ENCODE measurements around the gene CNTN4.

CNTN4 gene

DNA sequence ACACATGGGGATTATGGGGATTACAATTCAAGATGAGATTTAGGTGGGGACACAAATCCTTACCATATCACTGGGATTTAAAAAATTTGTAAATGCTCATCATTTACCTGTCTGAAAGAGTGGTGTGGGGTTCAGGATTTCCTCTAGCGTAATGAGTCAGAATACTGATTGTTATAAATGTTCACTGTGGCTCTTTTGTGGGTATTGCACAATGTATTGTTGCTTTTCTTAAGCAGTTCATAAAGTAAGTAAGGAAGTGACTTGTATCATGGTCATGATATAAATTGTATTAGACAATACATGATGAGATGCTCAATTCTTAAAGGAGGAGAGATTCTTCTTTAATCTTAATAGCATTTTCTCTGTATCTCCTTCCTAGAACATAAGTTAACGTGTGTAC, 262.1 kb downstream of the CNTN4 start:
- no peaks in the 10 kb centered on the region for H3K4me1 ChIP-seq (ENCODE audit: insufficient read depth, low read length, severe bottlenecking)
- no peaks in the 10 kb centered on the region for H3K9me3 ChIP-seq (ENCODE audit: low read length)
- H3K36me3 ChIP-seq (ENCODE audit: insufficient read depth, low read length), result no peaks in the 10 kb centered on the region
- no peaks in the 10 kb centered on the region for H3K9me2 ChIP-seq (ENCODE audit: low read depth, low read length)
- H3K27me3 ChIP-seq (ENCODE audit: insufficient read depth, low read length), result no peaks in the 10 kb centered on the region
- no peaks in the 10 kb centered on the region for H3K79me2 ChIP-seq (ENCODE audit: insufficient read depth, low read length)
- no peaks in the 10 kb centered on the region for H3F3A ChIP-seq (ENCODE audit: insufficient read depth, low read length)
- H3K9ac ChIP-seq (ENCODE audit: low read length), result no peak overlapping the region
- H3K4me2 ChIP-seq (ENCODE audit: low read length), result no peak overlapping the region
- H3K27ac ChIP-seq (ENCODE audit: low read depth, low read length, poor library complexity, severe bottlenecking), result no peak overlapping the region
- H2AFZ ChIP-seq (ENCODE audit: low read length), result no peak overlapping the region
- no peak overlapping the region for H3K4me3 ChIP-seq (ENCODE audit: low read depth, low read length, poor library complexity, severe bottlenecking)
- TF ChIP-seq EZH2 (IDR thresholded peaks at IDR 0.05; ENCODE audit: borderline replicate concordance, low read length), result no peak
- H4K20me1 ChIP-seq (ENCODE audit: insufficient read depth, low read length), result no peaks in the 10 kb centered on the region

GRCh38 chr3:2362122-2362521, 263.5 kb downstream of the CNTN4 start:
- no peaks in the 10 kb centered on the region for H3K4me1 ChIP-seq (ENCODE audit: insufficient read depth, low read length, severe bottlenecking)
- no peaks in the 10 kb centered on the region for H3K36me3 ChIP-seq (ENCODE audit: insufficient read depth, low read length)
- H3F3A ChIP-seq (ENCODE audit: insufficient read depth, low read length), result no peaks in the 10 kb centered on the region
- no peaks in the 10 kb centered on the region for H3K9me3 ChIP-seq (ENCODE audit: low read length)
- H2AFZ ChIP-seq (ENCODE audit: low read length), result no peak overlapping the region
- H3K27me3 ChIP-seq (ENCODE audit: insufficient read depth, low read length), result no peaks in the 10 kb centered on the region
- H3K9me2 ChIP-seq (ENCODE audit: low read depth, low read length), result no peaks in the 10 kb centered on the region
- TF ChIP-seq, protein P1, sequence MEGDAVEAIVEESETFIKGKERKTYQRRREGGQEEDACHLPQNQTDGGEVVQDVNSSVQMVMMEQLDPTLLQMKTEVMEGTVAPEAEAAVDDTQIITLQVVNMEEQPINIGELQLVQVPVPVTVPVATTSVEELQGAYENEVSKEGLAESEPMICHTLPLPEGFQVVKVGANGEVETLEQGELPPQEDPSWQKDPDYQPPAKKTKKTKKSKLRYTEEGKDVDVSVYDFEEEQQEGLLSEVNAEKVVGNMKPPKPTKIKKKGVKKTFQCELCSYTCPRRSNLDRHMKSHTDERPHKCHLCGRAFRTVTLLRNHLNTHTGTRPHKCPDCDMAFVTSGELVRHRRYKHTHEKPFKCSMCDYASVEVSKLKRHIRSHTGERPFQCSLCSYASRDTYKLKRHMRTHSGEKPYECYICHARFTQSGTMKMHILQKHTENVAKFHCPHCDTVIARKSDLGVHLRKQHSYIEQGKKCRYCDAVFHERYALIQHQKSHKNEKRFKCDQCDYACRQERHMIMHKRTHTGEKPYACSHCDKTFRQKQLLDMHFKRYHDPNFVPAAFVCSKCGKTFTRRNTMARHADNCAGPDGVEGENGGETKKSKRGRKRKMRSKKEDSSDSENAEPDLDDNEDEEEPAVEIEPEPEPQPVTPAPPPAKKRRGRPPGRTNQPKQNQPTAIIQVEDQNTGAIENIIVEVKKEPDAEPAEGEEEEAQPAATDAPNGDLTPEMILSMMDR (IDR thresholded peaks at IDR 0.05; ENCODE audit: low read length), result no peak
- TF ChIP-seq EZH2 (IDR thresholded peaks at IDR 0.05; ENCODE audit: borderline replicate concordance, low read length), result no peak
- no peaks in the 10 kb centered on the region for H3K79me2 ChIP-seq (ENCODE audit: insufficient read depth, low read length)
- H4K20me1 ChIP-seq (ENCODE audit: insufficient read depth, low read length), result no peaks in the 10 kb centered on the region
- no peak overlapping the region for H3K4me2 ChIP-seq (ENCODE audit: low read length)
- H3K27ac ChIP-seq (ENCODE audit: low read depth, low read length, poor library complexity, severe bottlenecking), result no peak overlapping the region
- no peak overlapping the region for H3K9ac ChIP-seq (ENCODE audit: low read length)
- H3K4me3 ChIP-seq (ENCODE audit: low read depth, low read length, poor library complexity, severe bottlenecking), result no peak overlapping the region

- Histone ChIP-seq H3K9me2 (ENCODE audit: low read depth, low read length) (no peaks in the 10 kb centered on the region), H3K27me3 (ENCODE audit: insufficient read depth, low read length) (no peaks in the 10 kb centered on the region), H3K9me3 (ENCODE audit: low read length) (no peaks in the 10 kb centered on the region), H4K20me1 (ENCODE audit: insufficient read depth, low read length) (no peaks in the 10 kb centered on the region), H3K4me1 (ENCODE audit: insufficient read depth, low read length, severe bottlenecking) (no peaks in the 10 kb centered on the region), H3K4me3 (ENCODE audit: low read depth, low read length, poor library complexity, severe bottlenecking) (no peak overlapping the region), H2AFZ (ENCODE audit: low read length) (no peak overlapping the region), H3K27ac (ENCODE audit: low read depth, low read length, poor library complexity, severe bottlenecking) (no peak overlapping the region), H3K4me2 (ENCODE audit: low read length) (no peak overlapping the region), H3K9ac (ENCODE audit: low read length) (no peak overlapping the region), H3F3A (ENCODE audit: insufficient read depth, low read length) (no peaks in the 10 kb centered on the region), H3K79me2 (ENCODE audit: insufficient read depth, low read length) (no peaks in the 10 kb centered on the region), H3K36me3 (ENCODE audit: insufficient read depth, low read length) (no peaks in the 10 kb centered on the region)
- TF ChIP-seq, protein P1 (IDR thresholded peaks at IDR 0.05; ENCODE audit: low read length), result no peak
- no peak for TF ChIP-seq EZH2 (IDR thresholded peaks at IDR 0.05; ENCODE audit: borderline replicate concordance, low read length)
Measured at GRCh38 chr3:2363854-2364253, 265.2 kb downstream of the CNTN4 start.

- Histone ChIP-seq H3K9ac (ENCODE audit: low read length) (no peak overlapping the region), H3K79me2 (ENCODE audit: insufficient read depth, low read length) (no peaks in the 10 kb centered on the region), H3K9me2 (ENCODE audit: low read depth, low read length) (no peaks in the 10 kb centered on the region), H3K4me3 (ENCODE audit: low read depth, low read length, poor library complexity, severe bottlenecking) (no peak overlapping the region), H4K20me1 (ENCODE audit: insufficient read depth, low read length) (no peaks in the 10 kb centered on the region), H3K9me3 (ENCODE audit: low read length) (no peaks in the 10 kb centered on the region), H3K27me3 (ENCODE audit: insufficient read depth, low read length) (no peaks in the 10 kb centered on the region), H3K4me2 (ENCODE audit: low read length) (no peak overlapping the region), H3K4me1 (ENCODE audit: insufficient read depth, low read length, severe bottlenecking) (no peaks in the 10 kb centered on the region), H2AFZ (ENCODE audit: low read length) (no peak overlapping the region), H3K27ac (ENCODE audit: low read depth, low read length, poor library complexity, severe bottlenecking) (no peak overlapping the region), H3K36me3 (ENCODE audit: insufficient read depth, low read length) (no peaks in the 10 kb centered on the region), H3F3A (ENCODE audit: insufficient read depth, low read length) (no peaks in the 10 kb centered on the region)
- TF ChIP-seq EZH2 (IDR thresholded peaks at IDR 0.05; ENCODE audit: borderline replicate concordance, low read length), result no peak
- TF ChIP-seq, protein P1 (IDR thresholded peaks at IDR 0.05; ENCODE audit: low read length), result no peak
Measured at GRCh38 chr3:2370317-2370716, 271.7 kb downstream of the CNTN4 start.
